Measurements from ENCODE around the gene APOBR.
A peak's percentile ranks its signal among the peaks of the same experiment; 100 is the strongest.
"Not testable (repeated sequence)": the region's sequence is repeated elsewhere in the genome, so short reads cannot be mapped to it uniquely, and the experiment has no call there.

Gene APOBR, protein sequence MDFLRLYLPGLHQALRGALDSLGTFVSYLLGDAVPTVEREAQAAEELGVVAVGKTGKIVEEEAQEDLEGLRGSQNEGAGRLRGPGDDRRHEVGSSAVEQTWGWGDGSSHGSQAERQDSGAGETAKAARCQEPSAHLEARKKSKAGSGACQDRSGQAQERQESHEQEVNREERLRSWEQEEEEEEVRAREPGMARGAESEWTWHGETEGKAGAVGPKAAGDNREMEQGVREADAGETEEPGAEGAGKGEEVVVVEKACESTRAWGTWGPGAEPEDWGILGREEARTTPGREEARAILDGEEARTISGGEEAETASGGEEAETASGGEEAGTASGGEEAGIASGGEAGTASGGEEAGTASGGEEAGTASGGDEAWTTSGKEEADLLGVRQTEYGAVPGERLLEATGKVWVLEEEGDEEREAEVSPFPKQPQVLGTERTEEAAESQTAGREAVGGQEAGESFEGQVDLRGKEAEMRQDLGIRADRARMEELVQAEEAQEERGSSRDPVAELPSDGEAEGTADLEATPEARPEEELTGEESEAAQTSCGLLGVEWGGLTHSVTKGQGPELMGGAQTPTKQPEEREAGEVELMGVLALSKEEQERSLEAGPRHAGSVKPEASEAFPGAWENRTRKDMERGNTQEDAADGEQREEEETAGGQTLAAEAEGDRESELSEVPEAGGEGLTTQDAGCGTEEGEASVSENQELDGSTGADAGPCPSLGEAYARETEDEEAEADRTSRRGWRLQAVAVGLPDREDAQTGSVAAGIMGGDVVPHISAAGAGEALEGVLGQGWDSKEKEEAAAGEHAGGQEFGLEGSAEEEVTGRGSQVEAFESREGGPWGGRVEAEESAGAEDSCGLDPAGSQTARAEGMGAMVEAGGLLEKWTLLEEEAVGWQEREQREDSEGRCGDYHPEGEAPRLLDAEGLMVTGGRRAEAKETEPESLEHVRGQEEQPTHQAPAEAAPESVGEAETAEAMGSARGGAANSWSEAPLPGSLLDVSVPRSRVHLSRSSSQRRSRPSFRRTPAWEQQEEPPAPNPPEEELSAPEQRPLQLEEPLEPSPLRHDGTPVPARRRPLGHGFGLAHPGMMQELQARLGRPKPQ

GRCh38 chr16:28494121-28494851 lies at the start of gene APOBR:
APOBR (plus strand) TSS chr16:28494643; CDS start chr16:28494682, 39 bp downstream.
- DNase-seq (ENCODE audit: low read depth) = peak; percentile 85

DNA sequence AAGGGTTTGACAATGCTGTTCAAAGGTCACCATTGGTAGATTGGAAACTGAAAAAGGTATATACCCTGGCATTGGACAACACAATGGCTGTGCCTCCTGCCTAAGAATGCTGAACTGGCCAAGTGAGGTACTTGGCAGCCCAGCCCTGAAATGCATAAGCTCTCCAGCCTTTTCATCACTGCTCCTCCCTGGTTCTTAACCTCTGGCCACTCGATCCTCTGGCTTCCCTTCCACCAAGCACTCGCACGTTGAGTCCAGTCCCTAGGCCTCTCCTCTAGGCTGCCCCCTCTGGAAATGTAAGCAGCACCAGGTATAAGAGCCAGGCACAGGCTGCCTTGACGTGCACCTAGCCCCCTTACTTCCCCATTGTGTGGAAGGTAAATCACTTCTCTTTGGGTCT lies 48.1 kb upstream of the APOBR start:
- not testable (repeated sequence) for DNase-seq (ENCODE audit: low read depth)

- not testable (repeated sequence) for DNase-seq (ENCODE audit: low read depth)
These were observed 47.4 kb upstream of the APOBR start for GRCh38 chr16:28447081-28447480.

GRCh38 chr16:28473714-28474265 lies 20.7 kb upstream of the APOBR start:
- DNase-seq (ENCODE audit: low read depth) = no peak

DNA sequence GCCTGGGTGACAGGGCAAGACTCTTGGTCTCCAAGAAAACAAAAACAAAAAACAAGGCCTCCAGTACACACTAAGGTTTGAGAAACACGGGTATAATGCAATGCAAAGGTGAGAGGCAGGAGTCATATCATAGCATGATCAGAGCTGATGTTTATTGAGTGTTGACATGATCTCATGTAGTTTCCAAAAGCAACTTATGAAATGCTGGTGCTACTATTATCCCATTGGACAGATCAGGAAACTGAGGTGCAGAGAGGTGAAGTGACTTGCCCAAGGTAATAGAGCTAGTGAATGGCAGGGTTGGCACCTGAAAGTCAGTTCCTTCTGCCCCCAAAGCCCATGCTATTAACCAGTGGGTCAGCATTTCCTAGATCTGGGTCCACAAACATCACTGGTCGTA lies 19.2 kb upstream of the APOBR start:
- DNase-seq (ENCODE audit: low read depth) = no peak

GRCh38 chr16:28477311-28477920 lies 17.0 kb upstream of the APOBR start:
- DNase-seq (ENCODE audit: low read depth) = no peak

DNA sequence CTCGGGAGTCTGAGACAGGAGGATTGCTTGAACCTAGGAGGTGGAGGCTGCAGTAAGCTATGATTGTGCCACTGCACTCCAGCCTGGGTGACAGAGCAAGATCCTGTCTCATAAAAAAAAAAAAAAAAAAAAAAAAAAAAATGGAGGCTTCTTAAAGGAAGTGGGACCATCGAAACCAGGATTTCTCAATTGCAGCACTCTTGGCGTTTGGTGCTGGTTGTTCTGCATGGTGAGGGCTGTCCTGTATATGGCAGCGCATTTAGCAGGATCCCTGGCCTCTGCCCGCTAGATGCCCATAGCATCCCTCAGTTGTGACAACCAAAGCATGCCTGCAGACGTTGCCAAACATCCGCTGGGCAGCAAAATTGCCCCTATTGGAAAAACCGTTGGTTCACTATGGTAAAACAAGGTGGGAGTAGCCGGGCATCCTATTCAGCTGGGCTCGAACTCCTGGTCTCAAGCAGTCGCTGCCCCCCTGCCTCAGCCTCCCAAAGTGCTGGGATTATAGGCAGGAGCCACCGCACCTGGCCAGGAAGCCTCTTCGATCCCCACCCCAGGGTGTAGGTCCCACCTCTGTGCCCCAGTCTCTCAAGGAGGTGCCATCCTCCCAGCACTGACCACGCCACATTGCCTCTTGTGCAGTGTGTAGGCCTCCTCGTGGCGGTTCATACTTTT lies 15.8 kb upstream of the APOBR start:
- no peak for DNase-seq (ENCODE audit: low read depth)

DNA sequence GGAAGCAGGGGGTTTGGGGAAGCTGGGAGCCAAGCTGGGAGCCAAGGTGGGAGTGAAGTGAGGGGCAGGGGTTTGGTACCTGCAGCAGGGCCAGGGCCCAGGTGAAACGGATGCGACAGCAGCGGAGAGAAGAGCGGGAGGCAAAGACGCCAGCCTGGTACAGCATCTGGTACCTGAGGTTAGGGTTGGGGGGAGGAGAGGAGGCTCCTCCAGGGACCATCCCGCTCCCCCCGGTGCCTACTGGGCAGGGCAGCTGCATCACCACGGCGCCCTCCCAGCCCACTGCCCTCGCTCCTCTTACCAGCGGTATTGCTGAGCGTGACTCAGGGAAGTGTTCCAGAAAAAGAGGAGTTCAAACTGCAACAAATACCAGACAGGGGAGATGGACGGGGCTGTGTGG lies 12.4 kb upstream of the APOBR start:
- DNase-seq (ENCODE audit: low read depth) = no peak

DNA sequence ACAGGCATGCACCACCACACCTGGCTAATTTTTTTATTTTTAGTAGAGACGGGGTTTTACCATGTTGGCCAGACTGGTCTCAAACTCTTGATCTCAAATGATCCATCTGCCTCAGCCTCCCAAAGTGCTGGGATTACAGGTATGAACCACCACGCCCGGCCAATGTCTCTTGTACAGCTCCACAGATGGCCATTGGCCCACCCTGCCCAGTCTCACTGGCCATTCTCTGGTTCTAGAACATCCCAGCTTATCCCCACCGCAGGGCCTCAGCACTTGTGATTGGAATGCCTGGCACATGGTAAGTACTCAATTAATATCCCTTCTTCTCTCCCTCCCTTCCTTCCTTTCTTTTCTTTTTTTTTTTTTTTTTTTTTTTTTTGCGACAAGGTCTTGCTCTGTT lies 11.1 kb upstream of the APOBR start:
- DNase-seq (ENCODE audit: low read depth) = not testable (repeated sequence)

DNA sequence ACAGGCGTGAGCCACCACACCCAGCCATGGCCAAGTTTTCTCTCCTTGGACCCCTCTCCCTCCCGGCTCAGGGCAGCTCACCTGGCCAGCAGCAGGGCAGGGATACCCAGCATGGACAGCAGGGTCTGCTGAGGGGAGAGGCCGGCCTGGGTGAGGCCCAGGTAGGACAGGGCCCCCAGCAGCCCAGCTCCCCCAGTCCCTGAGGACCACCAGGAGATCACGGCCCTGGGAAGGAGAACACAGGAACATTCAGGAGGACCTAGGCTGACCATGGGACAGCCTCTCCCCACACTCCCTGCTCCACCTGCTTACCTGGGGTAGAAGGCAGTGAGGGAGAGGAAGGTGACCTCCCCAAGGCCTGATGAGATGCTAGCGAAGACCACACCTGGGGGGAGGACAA lies 8.2 kb upstream of the APOBR start:
- no peak for DNase-seq (ENCODE audit: low read depth)

DNA sequence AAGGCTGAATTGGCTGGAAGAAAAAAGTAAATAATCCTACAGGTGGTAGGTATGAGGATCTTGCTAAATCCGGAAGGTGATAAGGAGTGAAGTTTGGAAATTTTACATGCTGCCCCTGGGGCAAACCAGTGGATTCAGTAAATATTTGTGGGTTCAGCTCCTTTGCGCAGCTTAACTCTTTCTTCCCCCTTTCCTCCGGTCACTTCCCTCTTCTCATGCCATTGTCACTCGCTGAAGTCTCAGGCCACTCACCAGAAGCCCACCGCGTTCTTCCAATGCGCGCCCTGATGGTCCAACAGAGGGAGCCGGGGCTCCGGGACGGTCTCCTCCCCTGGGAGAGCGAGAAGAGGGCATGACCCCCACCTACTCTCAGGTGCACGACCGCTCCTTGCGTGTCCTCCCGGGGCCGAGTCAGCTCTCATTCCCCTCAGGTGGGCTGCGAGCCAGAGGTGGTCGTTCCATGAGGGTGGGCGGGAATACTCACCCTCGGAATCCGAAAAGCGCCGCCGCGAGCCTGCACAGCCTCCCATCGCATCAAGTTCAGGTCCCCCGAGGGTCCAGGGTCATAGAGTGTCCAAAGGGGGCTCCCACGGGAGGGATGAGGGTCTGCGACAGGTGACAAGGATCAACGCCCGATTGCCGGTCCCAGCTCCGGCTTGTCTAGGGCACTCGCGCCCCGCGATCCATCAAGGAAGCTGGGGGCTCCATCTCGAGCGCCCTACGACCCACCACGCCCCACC lies 3.0 kb upstream of the APOBR start:
- DNase-seq (ENCODE audit: low read depth) = no peak

DNA sequence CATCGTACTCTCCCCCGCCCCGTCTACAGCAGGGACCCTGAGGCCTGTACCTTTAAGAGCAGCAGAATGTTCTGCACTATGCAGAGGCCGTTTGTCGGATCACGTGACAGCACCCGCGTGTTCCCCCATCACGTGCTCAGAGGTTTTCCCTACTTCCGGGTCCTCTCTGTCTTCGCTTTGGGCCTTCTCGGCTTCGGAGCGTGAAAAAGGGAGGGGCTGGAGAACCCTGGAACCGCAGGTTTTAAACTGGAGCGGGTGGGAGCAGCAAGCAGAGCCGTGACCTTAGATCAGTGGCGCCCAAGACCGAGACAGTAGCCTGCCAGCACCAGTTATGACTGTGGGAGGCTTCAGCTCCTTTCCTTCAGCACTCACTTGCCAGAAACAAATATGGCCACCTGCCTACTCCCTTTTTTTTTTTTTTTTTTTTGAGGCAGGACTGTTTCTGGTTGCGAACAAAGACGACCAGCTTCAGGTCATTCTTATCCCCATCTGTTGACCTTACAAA lies 2.4 kb upstream of the APOBR start, which contains the start of gene CLN3:
CLN3 (minus strand) TSS at position 105 of the 505 bp plus-strand sequence. CDS start 315 bp downstream, outside the sequence.
- DNase-seq (ENCODE audit: low read depth) = peak; percentile 97

DNA sequence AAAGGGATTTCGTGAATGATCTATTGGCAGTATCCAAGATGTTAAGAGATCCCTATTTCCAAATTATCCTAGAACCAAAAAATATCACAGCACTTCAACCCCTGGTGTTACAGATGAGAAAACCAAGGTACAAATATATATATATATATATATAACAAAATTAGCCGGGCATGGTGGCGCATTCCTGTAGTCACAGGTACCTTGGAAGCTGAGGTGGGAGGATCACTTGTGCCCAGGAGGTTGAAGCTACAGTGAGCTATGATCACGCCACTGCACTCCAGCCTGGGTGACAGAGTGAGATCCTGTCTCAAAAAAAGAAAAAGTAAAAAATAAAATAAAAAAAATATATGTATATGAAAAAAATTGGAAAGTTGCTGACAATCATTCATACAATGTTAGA lies 1.9 kb upstream of the APOBR start:
- no peak for DNase-seq (ENCODE audit: low read depth)

GRCh38 chr16:28495098-28495793 lies 803 bp downstream of the APOBR start:
- DNase-seq (ENCODE audit: low read depth) = no peak

DNA sequence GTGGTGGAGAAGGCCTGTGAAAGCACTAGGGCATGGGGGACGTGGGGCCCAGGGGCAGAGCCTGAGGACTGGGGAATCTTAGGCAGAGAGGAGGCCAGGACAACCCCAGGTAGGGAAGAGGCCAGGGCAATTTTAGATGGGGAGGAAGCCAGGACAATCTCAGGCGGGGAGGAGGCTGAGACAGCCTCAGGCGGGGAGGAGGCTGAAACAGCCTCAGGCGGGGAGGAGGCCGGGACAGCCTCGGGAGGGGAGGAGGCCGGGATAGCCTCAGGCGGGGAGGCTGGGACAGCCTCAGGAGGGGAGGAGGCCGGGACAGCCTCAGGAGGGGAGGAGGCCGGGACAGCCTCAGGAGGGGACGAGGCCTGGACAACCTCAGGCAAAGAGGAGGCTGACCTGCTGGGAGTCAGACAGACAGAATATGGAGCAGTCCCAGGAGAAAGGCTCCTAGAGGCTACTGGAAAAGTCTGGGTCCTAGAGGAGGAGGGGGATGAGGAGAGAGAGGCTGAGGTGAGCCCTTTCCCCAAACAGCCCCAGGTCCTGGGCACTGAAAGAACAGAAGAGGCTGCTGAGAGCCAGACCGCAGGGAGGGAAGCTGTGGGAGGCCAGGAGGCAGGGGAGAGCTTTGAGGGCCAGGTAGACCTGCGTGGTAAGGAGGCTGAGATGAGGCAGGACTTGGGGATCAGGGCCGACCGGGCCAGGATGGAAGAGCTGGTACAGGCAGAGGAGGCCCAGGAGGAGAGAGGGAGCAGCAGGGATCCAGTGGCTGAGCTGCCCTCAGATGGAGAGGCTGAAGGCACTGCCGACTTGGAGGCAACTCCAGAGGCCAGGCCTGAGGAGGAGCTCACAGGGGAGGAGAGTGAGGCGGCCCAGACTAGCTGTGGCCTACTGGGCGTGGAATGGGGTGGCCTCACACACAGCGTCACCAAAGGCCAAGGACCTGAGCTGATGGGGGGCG lies 1.6 kb downstream of the APOBR start:
- no peak for DNase-seq (ENCODE audit: low read depth)

DNA sequence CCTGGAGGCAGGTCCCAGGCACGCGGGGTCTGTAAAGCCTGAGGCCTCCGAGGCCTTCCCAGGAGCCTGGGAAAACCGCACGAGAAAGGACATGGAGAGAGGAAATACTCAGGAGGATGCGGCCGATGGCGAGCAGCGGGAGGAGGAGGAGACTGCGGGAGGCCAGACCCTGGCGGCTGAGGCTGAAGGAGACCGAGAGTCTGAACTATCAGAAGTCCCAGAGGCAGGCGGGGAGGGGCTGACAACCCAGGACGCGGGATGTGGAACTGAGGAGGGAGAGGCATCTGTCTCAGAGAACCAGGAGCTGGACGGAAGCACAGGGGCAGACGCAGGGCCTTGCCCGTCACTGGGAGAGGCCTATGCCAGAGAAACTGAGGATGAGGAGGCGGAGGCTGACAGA lies 2.4 kb downstream of the APOBR start:
- DNase-seq (ENCODE audit: low read depth) = no peak

- DNase-seq (ENCODE audit: low read depth) = no peak
These were observed 2.9 kb downstream of the APOBR start for GRCh38 chr16:28497386-28497785.
